Measurements from ENCODE around the gene ATRIP.

ATRIP gene

GRCh38 chr3:48423241-48423882 lies 23.2 kb upstream of the ATRIP start:
- DNase-seq, result no peak

GRCh38 chr3:48423883-48424695 lies 22.4 kb upstream of the ATRIP start:
- DNase-seq, result no peak

GRCh38 chr3:48425281-48425812 lies 21.2 kb upstream of the ATRIP start:
- peak; percentile 38 for DNase-seq

- no peak for DNase-seq
Measured at GRCh38 chr3:48426401-48426909, 20.1 kb upstream of the ATRIP start.

- DNase-seq, result peak; percentile 53
Measured at GRCh38 chr3:48426944-48427629, 19.4 kb upstream of the ATRIP start.

- DNase-seq, result peak; percentile 55
Measured at GRCh38 chr3:48427630-48427962, 18.9 kb upstream of the ATRIP start.

- peak; percentile 41 for DNase-seq
Measured at GRCh38 chr3:48428088-48428571, 18.4 kb upstream of the ATRIP start.

- DNase-seq, result peak; percentile 84
Measured at GRCh38 chr3:48428572-48429316, 17.8 kb upstream of the ATRIP start.

- peak; percentile 87 for DNase-seq
Measured at GRCh38 chr3:48429317-48429959, 17.1 kb upstream of the ATRIP start.

GRCh38 chr3:48429960-48430707 lies 16.4 kb upstream of the ATRIP start, which contains the start of gene PLXNB1:
Gene PLXNB1 (minus strand): TSS chr3:48430086. CDS start chr3:48424611, 5,475 bp downstream.
- no peak for DNase-seq

GRCh38 chr3:48430708-48431101 lies 15.8 kb upstream of the ATRIP start:
- DNase-seq, result peak; percentile 1

- peak; percentile 3 for DNase-seq
Measured at GRCh38 chr3:48431224-48432029, 15.1 kb upstream of the ATRIP start.

- no peak for DNase-seq
Measured at GRCh38 chr3:48432411-48433371, 13.8 kb upstream of the ATRIP start.

- DNase-seq, result no peak
Measured at GRCh38 chr3:48433472-48434118, 12.9 kb upstream of the ATRIP start.

- DNase-seq, result no peak
Measured at GRCh38 chr3:48434591-48435222, 11.8 kb upstream of the ATRIP start.

- no peak for DNase-seq
Measured at GRCh38 chr3:48435223-48435595, 11.3 kb upstream of the ATRIP start.

- peak; percentile 73 for DNase-seq
Measured at GRCh38 chr3:48435774-48436476, 10.6 kb upstream of the ATRIP start.

Measured in right kidney (tissue), 1 donor.